Left ventricle myocardium superior (tissue), 1 donor: ENCODE results near the gene FAM98B. TPM values are rescaled to one million over a fixed set of nuclear protein-coding genes. Genes with fewer than 3 reads are reported as not detected.
A peak's percentile ranks its signal among the peaks of the same experiment; 100 is the strongest.

ENCODE experiments used
- ATAC-seq: fragments of 200-7000 bp; cut with Tn5 transposase; one replicate; pipeline ENCODE4 v1.9.1; 2020; ENCODE audit warnings: mild to moderate bottlenecking, moderate library complexity
- DNase-seq: peaks from one replicate; pipeline ENCODE4 v3.0.0-alpha.2; 2020
- intact Hi-C: fragments of 100-400 bp; cut with micrococcal nuclease; formaldehyde crosslinking; loops from one replicate; pipeline ENCODE4 v1.11.0; 2022
- total RNA-seq: library from RNA; stranded (reverse); fragmentation: NEBNext Ultra II Directional; extraction: Animal tissue kit (Norgen Biotek cat#: 25700); gene quantifications from one replicate; pipeline ENCODE4 v1.2.1, GENCODE V29; 2021
- donor health status: DM: no; HTN: yes; CAD: no; lungs with severe emphysema.

The FAM98B gene
- total RNA-seq, 1 donor from 2014 or later = 15.2 TPM

DNA sequence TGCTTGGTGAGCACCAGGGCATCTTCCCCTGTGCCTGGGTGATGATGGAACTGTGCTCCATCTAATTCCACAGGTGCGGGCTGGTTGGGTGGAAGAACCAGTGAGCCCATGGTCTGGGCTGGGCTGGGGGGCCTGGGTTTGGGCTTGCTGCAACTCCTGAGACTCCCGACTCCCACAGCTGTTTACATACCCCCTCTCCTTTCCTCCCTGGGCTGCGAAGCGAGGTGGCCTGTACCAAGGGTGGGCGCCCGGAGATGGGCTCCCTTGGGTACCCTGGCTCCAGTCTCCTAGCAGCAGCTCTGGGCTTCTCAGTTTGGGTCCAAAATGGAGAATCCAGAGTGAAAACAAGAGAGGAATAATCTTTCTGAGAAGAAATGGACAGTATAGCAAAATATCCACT lies 5.6 kb downstream of the FAM98B start:
- ATAC-seq = no peak
- intact Hi-C loops = no loop called here
- no peak for DNase-seq

DNA sequence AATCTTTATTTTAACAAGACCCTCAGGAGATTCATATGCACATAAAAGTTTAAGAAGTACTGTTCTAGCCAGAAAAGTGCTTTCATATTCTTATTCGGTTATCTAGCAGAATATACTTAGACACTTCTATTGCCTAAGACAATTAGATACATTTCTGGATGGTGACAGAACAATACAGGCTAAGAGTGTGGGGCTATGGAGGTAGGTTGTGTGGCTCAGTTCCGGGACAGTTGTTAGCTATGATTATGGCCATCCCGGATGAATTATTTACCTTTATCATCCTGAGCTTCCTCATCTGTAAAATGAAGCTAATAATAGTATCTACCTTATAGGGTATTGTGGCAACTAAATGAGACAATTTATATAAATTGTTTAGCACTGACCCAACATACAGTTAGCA lies 6.6 kb downstream of the FAM98B start:
- intact Hi-C loops = no loop called here
- no peak for ATAC-seq
- DNase-seq = no peak

DNA sequence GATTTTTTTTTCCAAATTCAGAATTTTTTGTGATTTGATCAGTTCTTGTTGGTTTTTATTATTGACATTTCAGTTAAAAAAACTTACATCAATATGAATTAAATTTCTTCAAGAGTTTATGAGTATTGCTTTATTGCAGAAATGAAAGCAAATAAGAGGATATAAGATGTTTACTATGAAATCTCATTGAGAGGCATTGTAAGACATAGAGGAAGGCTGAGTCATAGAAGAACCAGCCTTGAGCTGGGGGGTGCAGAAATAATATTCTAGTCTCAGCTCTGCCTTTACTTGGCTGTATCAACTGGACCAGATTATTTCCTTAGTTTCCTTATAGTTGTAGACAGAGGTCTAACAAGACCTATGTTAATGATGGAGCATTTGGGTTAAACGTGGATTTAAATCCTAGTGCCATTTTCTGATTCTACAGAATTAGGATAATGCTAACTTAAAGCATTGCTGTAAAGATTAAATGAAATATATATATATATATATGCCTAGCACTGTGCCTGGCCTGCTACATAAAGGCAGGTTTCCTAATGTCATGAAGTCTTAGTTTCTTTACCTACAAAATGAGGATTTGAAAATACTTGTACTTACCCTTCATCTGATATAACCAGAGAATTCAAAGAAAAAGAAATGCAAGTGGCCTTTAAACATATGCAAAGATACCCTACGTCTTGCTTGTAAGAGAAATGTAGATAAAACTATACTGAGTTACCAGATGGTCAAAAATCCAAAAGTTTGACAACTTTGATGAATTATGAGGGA lies 7.3 kb downstream of the FAM98B start:
- no peak for ATAC-seq
- no peak for DNase-seq
- intact Hi-C loops = no loop called here

DNA sequence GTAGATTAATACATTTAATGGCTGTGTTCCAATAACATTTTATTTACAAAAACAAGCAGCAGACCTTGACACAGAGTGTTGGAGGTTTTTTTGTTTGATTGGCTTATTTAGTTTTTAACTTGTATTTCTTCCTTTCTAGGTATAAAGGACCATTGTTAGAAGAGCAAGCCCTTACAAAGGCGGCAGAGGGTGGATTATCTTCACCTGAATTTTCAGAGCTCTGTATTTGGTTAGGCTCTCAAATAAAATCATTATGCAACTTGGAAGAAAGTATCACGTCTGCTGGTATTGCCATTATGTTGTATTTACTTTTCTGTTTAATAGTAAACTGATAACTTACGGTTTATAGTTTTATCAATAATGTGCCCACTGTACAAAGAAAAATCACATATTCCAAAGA lies 10.0 kb downstream of the FAM98B start:
- DNase-seq (no peak), ATAC-seq (no peak)
- intact Hi-C loops = no loop called here

DNA sequence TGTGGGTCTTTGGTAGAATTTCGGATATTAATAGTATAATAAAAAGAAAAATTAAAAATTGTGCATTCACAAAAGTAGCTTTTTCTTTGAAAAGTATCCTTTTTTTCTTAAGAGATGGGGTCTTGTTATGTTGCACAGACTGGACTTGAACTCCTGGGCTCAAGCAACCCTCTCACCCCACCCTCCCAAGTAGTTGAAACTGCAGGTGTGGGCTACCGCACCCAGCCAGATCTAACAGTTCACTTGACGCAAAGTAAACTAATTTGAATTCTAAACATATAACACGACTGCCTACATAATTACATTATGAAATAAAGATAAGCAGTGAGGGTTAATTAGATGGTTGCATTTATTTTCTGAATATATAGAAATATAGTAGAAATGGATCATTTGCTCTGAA lies 10.7 kb downstream of the FAM98B start:
- no peak for ATAC-seq
- intact Hi-C loops = no loop called here
- DNase-seq = no peak

DNA sequence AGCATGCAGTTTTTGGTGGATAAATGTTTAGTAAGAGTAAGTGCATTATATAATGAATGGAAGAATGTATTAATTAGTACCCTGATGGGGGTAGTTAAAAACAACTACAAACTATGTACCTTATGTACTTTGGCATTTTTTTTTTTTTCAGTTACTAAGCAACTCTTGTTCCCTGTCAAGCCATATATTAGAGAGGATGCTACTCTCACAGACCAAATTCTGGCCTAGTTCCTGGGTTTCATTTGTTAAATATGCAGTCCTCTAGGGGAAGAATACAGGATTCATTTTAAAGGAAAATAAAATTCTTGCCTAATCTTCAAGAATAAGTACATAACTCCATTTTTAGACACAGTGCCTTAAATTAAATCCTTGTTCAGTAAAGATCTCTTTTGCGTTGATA lies 16.9 kb downstream of the FAM98B start:
- DNase-seq (no peak), ATAC-seq (no peak)
- intact Hi-C loops = loop anchor here (10.0 kb wide), 1 partner anchor 214 kb away; no protein-coding TSS in a partner anchor

DNA sequence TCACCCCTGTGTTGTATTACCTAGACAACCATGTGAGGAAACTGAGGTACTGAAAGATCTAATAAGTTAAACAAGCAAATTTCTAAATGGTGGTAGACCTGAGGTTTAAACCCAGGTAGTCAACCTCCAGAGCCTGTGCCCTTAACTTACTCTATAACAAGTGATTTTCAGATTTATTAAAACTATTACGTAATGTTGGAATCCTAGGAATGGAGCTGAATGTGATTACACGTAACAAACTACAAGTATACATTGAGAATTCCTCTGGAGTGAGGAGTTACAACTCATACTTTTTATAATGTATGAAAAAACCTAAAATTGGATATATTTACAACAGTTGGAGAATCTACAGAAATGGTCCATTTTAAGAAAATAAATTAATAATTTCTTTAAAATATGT lies 18.0 kb downstream of the FAM98B start:
- ATAC-seq (no peak), DNase-seq (no peak)
- intact Hi-C loops = loop anchor here (10.0 kb wide), 1 partner anchor 213 kb away; no protein-coding TSS in a partner anchor

DNA sequence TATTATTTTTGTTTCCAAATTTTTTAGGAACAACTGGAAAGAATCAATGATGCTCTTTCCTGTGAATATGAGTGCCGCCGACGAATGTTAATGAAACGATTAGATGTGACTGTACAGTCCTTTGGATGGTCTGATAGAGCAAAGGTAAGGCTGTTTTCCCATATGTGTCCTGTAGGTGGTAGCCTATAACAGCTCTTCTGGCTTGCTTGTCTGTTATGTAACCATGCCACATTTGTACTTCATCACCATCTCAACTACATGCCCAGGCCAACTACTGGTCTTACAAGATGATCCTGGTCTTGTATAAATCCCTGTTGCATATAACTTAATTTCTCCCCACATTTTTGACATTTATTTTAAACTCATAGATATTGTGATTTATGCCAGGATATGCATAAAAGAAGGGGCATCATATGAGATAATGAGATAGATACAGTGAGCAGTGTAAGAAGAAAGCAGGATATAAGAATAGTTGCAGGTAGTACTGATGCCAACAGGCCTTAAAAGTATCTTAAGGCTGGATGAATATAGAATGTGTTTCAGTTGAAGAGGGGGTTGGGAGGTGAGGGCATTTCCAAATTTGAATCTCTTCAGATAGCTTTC lies 20.3 kb downstream of the FAM98B start:
- DNase-seq = no peak
- peak; percentile 91 for ATAC-seq
- intact Hi-C loops = loop anchor here (10.0 kb wide), 1 partner anchor 211 kb away; no protein-coding TSS in a partner anchor

DNA sequence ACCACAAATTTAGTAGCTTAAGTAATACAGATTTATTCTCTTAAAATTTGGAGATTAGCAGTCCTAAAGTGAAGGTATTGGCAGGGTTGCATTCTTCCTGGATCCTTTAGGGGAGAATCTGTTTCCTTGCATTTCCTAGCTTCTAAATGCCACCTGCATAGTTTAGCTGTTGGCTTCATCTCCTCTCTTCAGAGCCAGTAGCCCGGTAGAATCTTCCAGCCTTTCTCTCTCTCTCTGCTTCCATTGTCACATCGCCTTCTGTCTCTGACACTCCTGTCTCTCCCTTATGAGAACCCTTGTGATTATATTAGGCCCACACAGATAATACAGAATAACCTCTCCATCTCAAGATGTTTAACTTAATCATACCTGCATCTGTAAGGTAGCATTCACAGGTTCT lies 21.4 kb downstream of the FAM98B start:
- intact Hi-C loops = loop anchor here (10.0 kb wide), 1 partner anchor 209 kb away; no protein-coding TSS in a partner anchor
- ATAC-seq (no peak), DNase-seq (no peak)

DNA sequence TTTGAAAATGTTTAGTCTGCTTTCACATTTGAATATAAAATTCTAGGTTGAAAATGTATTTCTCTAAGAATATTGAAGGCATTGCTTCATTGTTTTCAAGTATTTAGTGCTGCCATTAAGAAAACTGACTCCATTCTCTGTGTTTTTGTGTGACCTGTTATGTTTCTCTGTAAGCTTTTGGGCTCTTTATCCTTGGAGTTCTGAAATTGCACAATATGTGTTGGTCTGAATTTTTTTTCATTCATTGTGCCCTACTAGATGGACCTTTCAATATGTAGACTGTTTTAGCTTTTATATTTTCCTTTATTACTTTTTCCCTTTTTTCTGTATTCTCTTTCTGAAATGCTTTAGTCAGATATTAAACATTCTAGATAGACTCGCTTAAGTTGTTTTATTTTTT lies 22.2 kb downstream of the FAM98B start:
- DNase-seq (no peak), ATAC-seq (no peak)
- intact Hi-C loops = loop anchor here (10.0 kb wide), 1 partner anchor 209 kb away; no protein-coding TSS in a partner anchor

DNA sequence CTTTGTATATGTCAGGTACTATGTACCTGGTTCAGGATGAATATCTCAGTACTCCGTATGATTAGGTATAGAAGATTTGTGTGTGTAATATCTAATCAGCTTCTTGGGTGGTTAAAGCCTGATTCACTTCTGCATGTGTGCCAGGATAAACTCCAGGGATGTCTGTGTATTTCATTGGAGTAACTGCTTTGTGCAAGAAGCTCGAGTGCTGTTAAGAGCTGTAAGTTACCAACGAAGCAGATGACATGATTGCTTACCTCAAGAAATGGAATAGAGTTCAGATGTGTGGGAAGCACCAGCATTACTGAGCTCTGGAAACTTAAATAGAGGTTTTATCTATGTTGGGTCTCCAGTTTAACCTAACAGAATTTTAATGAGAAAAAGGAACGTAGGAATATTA lies 23.7 kb downstream of the FAM98B start:
- intact Hi-C loops = loop anchor here (10.0 kb wide), 1 partner anchor 207 kb away; no protein-coding TSS in a partner anchor
- no peak for DNase-seq
- ATAC-seq = no peak

DNA sequence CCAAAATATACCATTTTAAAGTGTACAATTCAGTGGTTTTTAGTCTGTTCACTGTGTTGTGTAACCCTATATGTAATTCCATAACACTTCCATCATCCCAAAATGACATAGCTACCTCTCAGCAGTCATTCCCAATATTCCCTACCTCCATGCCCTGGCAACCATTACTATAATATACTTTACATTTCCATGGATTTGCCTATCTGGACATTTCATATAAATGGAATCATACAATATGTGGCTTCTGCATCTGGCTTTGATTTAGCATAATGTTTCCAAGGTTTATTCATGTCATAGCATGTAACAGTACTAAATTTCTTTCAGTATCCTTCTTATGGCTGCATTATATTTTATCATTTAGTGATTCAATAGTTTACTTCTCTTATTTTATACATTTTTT lies 25.3 kb downstream of the FAM98B start:
- intact Hi-C loops = loop anchor here (10.0 kb wide), 1 partner anchor 206 kb away; no protein-coding TSS in a partner anchor
- DNase-seq = no peak
- ATAC-seq = no peak

DNA sequence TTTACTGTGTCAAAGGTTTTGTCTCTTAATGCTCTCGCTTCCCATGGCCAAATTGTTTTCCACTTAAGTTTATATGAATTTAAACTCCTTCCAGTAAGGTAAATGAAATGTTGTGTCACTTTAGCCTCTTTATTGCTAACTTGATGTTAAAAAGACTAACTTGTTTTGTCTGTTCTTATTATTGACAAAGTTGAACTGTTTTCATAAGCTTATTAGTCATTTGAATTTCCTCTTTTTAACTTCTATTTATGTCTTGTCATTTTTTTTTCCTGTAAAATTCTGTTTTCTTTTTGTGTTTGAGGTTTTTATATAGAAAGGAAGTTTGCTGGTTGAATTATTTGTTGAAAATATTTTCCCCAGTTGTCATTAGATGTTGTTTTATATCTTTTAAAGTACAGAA lies 25.8 kb downstream of the FAM98B start:
- DNase-seq = no peak
- ATAC-seq = no peak
- intact Hi-C loops = loop anchor here (10.0 kb wide), 1 partner anchor 205 kb away; no protein-coding TSS in a partner anchor

DNA sequence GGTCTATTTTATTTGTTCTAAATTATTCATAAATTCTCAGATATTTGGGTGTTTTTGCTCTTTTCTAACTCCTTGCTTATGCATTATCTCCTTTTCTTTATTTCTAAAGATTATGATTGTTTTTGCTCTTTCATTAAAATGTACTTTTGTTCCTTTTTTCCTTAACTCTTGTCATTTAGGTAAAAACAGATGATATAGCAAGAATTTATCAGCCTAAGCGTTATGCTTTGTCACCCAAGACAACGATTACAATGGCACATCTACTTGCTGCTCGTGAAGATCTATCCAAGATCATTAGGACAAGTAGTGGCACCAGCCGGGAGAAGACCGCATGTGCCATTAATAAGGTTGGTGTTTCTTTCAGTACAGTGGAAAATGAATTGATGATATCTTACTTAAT lies 27.2 kb downstream of the FAM98B start:
- intact Hi-C loops = no loop called here
- ATAC-seq (no peak), DNase-seq (no peak)

DNA sequence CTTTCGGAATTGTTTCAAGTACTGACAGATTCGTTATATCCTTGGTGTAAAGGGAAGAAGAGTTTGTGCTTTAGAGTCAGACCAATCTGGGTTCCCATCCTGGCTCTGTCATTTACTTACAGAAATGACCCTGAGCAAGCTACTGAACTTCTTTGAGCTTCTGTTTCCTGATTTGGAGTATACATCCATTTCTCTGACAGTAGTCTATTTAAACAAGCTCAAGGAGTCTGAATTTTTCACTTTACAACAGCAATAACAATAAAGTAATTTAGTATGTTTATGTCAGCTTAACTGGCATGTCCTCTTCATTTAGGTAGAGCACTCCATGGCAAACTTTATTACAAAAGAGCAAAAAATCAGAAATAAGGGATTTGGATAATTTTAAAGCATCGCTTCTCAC lies 27.8 kb downstream of the FAM98B start:
- no peak for DNase-seq
- intact Hi-C loops = no loop called here
- no peak for ATAC-seq

DNA sequence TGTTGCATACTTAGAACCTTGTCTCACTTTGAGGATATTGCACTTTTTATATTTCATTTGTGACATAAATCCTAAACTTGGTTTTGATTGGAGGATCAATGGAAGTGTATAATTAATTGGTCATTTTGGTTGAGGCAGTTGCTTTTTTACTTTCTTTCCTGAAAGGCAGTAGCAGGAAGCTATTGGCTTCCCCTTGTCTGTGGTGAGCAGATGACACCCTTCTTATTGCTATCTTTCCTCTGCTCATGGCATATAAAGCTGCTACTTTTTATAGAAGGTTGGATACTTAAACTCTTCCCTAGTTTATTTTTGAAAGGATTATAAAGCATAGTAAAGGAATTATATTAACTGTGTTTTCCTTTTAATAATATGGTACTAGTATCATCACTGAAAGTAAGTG lies 28.6 kb downstream of the FAM98B start:
- DNase-seq (no peak), ATAC-seq (no peak)
- intact Hi-C loops = no loop called here

DNA sequence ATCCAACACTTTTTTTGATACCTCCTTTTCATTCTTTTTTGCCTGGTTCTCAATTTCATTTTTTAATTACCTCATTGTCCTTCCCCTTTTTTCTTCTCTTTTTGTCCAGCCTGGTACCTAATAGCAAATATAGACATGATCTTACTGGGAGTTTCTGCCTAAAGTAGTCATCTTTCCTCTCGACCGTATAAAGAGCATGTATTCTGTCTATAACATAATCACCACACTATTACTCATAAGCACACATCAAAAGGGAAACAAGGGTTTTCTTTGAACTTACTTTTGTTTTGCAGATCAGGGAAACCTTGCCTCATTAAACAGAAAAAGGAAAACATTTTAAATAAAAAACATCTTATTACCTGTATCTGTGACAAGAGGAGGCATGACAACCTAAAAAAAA lies 33.0 kb downstream of the FAM98B start:
- DNase-seq (no peak), ATAC-seq (no peak)
- intact Hi-C loops = no loop called here

DNA sequence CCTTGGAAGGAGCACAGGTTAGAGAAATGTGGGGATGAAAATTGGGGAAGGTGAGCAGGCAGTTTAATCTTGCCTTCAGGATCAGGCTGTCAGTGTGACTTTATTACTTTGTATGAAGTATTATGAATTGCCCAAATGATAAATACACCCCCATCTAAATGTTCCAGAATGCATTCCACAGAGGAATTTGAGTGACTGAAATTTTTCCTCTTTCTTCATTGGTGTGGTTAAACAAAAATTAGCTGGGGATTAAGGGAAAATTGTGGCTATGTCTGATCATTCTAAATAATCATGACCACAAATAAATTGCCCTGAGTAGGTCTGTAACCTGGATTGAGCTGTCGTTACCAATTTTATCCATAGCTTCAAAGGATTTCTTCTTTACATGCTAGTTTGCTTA lies 33.5 kb downstream of the FAM98B start:
- no peak for ATAC-seq
- intact Hi-C loops = no loop called here
- DNase-seq = no peak

DNA sequence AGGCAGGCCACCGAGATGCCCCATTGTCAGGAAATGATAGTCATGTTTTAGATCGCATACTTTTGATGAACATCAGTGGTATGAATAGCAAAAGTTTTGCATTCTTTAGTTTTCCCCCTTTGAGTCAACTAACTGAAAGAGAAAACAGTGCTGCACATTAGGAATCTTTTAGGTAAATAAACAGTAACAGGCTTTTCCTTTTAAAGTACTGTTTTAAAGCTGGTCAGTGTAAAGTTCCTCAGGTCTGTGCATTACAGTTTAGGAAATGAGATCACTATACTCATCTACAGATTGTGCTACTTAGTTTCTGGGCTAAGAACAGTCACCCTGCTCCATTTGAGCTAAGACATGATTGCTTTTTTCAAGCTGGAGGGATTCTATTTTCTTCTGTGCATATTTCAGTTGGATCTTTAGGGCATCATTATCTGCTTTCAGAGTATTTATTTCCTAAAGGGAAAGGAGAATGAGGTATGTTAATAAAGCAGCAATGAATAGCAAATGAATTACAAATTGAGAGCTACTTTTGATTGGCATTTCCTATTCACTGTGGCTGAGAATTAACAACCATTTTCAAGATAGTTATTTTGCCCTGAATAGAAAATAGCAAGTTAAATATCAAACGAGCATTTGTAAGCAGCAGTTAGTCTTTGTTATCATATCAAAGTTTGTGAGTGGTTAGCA lies 36.5 kb downstream of the FAM98B start:
- ATAC-seq (no peak), DNase-seq (no peak)
- intact Hi-C loops = no loop called here

DNA sequence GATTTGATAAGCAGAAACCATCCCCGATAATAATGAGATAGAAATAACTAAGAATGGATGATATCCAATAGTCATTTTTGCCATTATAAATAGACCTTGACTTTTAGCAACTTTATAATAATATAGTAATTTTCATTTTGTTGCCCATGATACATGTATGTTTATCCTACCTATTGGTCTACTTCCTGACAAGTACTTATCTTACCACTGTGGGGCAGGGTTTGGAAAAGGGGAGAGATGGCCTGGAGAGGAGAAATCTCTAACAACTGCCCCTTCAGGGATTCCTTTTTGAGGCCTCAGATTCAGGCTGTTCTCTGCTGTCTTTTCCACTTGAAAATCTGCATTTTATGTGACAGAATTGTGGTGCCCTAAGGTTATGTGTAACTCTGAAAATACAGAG lies 42.2 kb downstream of the FAM98B start:
- DNase-seq (no peak), ATAC-seq (no peak)
- intact Hi-C loops = no loop called here
